Activated CD4-positive, CD25-positive, alpha-beta regulatory T cell treated with anti-CD3 and anti-CD28 coated beads, Interleukin-2, amount 50 U/mL, for 72 hours (primary cell): ENCODE measurements around the gene CAPN12.
A peak's percentile ranks its signal among the peaks of the same experiment; 100 is the strongest.
"Not testable (repeated sequence)": the region's sequence is repeated elsewhere in the genome, so short reads cannot be mapped to it uniquely, and the experiment has no call there.

ENCODE experiments used
- DNase-seq: peaks from one replicate; pipeline ENCODE4 v3.0.0; 2021

The CAPN12 gene

GRCh38 chr19:38770228-38770948 is 26.1 kb upstream of the CAPN12 start:
- not testable (repeated sequence) for DNase-seq

- DNase-seq = peak; percentile 97
These were observed 25.4 kb upstream of the CAPN12 start for GRCh38 chr19:38769635-38770211.

- DNase-seq = no peak
These were observed 22.2 kb upstream of the CAPN12 start for GRCh38 chr19:38766276-38767047.

GRCh38 chr19:38765214-38765613 is 20.9 kb upstream of the CAPN12 start:
- no peak for DNase-seq

- DNase-seq = no peak
These were observed 19.5 kb upstream of the CAPN12 start for GRCh38 chr19:38763795-38764220.

GRCh38 chr19:38761884-38762389 is 17.7 kb upstream of the CAPN12 start:
- not testable (repeated sequence) for DNase-seq

GRCh38 chr19:38760805-38761517 is 16.7 kb upstream of the CAPN12 start:
- not testable (repeated sequence) for DNase-seq

- no peak for DNase-seq
These were observed 15.3 kb upstream of the CAPN12 start for GRCh38 chr19:38759590-38760003.

GRCh38 chr19:38754196-38754595 is 9.9 kb upstream of the CAPN12 start:
- not testable (repeated sequence) for DNase-seq

GRCh38 chr19:38753783-38754182 is 9.5 kb upstream of the CAPN12 start:
- DNase-seq = not testable (repeated sequence)

GRCh38 chr19:38745316-38745715 is 1.0 kb upstream of the CAPN12 start:
- DNase-seq = no peak

GRCh38 chr19:38744874-38745273 is 600 bp upstream of the CAPN12 start:
- DNase-seq = no peak

GRCh38 chr19:38743394-38744297 is 628 bp downstream of the CAPN12 start:
- no peak for DNase-seq

GRCh38 chr19:38742906-38743305 is 1.4 kb downstream of the CAPN12 start:
- no peak for DNase-seq

- DNase-seq = no peak
These were observed 2.0 kb downstream of the CAPN12 start for GRCh38 chr19:38742296-38742695.

GRCh38 chr19:38741670-38742069 is 2.6 kb downstream of the CAPN12 start:
- no peak for DNase-seq

GRCh38 chr19:38740932-38741331 is 3.3 kb downstream of the CAPN12 start:
- no peak for DNase-seq

GRCh38 chr19:38740257-38740592 is 4.0 kb downstream of the CAPN12 start:
- DNase-seq = no peak

GRCh38 chr19:38739440-38740256 is 4.6 kb downstream of the CAPN12 start:
- no peak for DNase-seq

- no peak for DNase-seq
These were observed 6.1 kb downstream of the CAPN12 start for GRCh38 chr19:38737921-38738737.
